ENCODE results near the gene ARMC6. TPM values are rescaled to one million over a fixed set of nuclear protein-coding genes. Genes with fewer than 3 reads are reported as not detected.

The ARMC6 gene
- 29.6 and 30.1 TPM in 2 replicates for total RNA-seq (ENCODE audit: low replicate concordance)

DNA sequence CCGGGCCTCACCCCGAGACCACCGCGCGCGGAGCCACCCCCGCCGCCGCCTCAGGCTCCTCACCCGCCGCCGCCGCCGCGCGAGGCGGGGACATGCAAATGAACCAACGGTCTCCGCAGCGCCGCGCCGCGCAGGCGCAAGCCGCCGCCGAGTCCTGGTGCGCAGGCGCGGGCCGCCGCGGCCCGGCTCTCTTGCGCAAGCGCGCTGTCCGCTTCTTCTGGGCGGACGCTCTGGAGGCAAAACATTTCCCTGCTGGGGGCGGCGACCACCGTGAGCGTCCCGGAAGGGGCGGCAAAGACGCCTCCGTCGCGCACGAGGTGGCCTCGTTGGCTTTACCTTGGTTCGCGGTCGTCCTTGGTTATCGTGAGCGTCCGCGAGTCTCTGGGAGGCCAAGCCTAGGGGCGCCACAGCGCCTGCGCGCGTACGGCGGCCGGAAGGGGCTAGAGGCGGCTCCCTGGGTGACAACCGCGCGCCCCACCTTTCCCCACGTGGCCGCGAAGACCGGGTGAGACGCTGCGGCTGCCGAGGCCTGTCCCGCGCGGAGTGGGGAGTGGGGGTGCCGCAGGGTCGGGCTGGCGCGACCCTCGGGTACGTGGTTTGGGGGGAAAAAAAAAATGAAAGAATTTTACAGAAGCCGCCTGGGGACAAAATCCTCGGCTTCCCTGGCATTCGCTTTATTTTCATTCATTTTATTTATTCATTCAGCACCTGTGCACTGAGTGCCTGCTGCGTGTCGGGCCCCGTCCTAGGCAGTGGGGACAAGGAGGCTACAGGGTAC, at the start of gene ARMC6, which contains the start of gene SUGP2:
TSS of gene ARMC6 (plus strand) at position 178 of the 778 bp plus-strand sequence. CDS start 607 bp downstream, outside the sequence.
TSS of gene SUGP2 (minus strand) at position 92 of the 778 bp plus-strand sequence. CDS start 2,446 bp downstream, outside the sequence.
- peak; percentile 83 for DNase-seq (ENCODE audit: low read depth)
- H3K4me3 ChIP-seq (ENCODE audit: low read depth, low read length), result peak within 1 kb of the TSS; percentile 92
- TF ChIP-seq CTCF (IDR thresholded peaks at IDR 0.05; ENCODE audit: insufficient read depth, low read length), result peak; percentile 19

DNA sequence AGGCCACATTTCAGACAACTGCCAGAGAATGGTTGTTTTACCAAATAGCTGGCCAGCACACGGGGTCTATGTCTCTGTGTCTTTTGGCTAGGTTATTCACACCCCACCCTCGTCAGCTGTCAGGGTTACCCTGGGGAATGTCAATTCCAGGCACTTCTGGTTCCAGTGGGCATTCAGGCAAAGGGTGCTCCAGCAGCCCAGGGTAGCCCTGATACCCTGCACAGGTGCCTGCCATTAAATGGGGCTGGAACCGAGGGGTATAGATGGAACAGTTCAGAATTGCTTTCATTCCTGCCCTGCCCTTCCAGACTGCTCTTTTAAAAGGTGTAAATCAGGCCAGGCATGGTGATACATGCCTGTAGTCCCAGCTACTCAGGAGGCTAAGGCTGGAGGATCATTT, 49.2 kb upstream of the ARMC6 start:
- TF ChIP-seq CTCF (IDR thresholded peaks at IDR 0.05; ENCODE audit: insufficient read depth, low read length), result no peak
- DNase-seq (ENCODE audit: low read depth), result no peak
- no peak overlapping the region for H3K4me3 ChIP-seq (ENCODE audit: low read depth, low read length)

GRCh38 chr19:18985257-18985656, 48.1 kb upstream of the ARMC6 start:
- H3K4me3 ChIP-seq (ENCODE audit: low read depth, low read length), result no peak overlapping the region
- peak; percentile 68 for DNase-seq (ENCODE audit: low read depth)
- no peak for TF ChIP-seq CTCF (IDR thresholded peaks at IDR 0.05; ENCODE audit: insufficient read depth, low read length)

- no peak for TF ChIP-seq CTCF (IDR thresholded peaks at IDR 0.05; ENCODE audit: insufficient read depth, low read length)
- no peak for DNase-seq (ENCODE audit: low read depth)
- H3K4me3 ChIP-seq (ENCODE audit: low read depth, low read length), result no peak overlapping the region
These were observed 45.9 kb upstream of the ARMC6 start for GRCh38 chr19:18987456-18987855.

- TF ChIP-seq CTCF (IDR thresholded peaks at IDR 0.05; ENCODE audit: insufficient read depth, low read length), result no peak
- no peak for DNase-seq (ENCODE audit: low read depth)
- no peak overlapping the region for H3K4me3 ChIP-seq (ENCODE audit: low read depth, low read length)
These were observed 44.1 kb upstream of the ARMC6 start for GRCh38 chr19:18989316-18989715.

DNA sequence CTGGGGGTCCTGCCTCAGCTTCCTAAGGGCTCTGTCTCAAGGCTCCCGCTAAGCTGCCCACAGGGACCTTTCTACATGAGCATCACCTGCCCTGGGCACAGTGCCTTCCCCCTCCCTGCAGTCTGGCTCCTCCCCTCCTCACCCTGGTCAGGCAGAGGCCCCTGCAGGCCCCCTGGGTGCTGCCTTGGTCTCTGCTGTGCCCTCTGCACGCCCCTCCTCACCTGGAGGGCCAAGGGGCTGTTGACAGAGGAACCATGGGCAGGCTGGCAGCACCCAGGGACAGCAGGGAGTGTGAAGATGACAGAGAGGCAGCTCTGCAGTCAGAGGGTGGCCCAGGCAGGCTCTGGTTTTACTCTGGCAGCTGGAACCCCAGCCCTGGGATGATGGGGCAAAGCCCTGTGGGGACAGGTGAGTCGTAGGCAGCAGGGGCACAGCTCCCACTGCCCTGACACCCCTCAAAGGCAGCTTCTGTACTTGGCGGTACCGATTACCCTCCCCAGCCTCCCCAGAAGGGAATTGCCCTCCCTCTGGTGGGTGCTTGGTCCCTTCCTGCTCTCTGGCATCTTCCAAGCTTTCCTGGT, 43.2 kb upstream of the ARMC6 start:
- no peak for TF ChIP-seq CTCF (IDR thresholded peaks at IDR 0.05; ENCODE audit: insufficient read depth, low read length)
- no peak for DNase-seq (ENCODE audit: low read depth)
- no peak overlapping the region for H3K4me3 ChIP-seq (ENCODE audit: low read depth, low read length)

All from fibroblast of the aortic adventitia (primary cell).